Fibroblast of skin of right biceps (primary cell): ENCODE measurements around the gene XPC.
"Not testable (repeated sequence)": the region's sequence is repeated elsewhere in the genome, so short reads cannot be mapped to it uniquely, and the experiment has no call there.

Experiments used
- DNase-seq: peaks from one replicate; pipeline ENCODE4 v3.0.0-alpha.2; 2013

The XPC gene

GRCh38 chr3:14117468-14118399 lies 60.7 kb downstream of the XPC start:
- no peak for DNase-seq

- no peak for DNase-seq
Observed at GRCh38 chr3:14113965-14114635, 64.3 kb downstream of the XPC start.

GRCh38 chr3:14110699-14111098 lies 67.7 kb downstream of the XPC start:
- DNase-seq: no peak

GRCh38 chr3:14109821-14110220 lies 68.6 kb downstream of the XPC start:
- not testable (repeated sequence) for DNase-seq

- no peak for DNase-seq
Observed at GRCh38 chr3:14097616-14098391, 80.6 kb downstream of the XPC start.

- DNase-seq: no peak
Observed at GRCh38 chr3:14096742-14097141, 81.7 kb downstream of the XPC start.
